ENCODE measurements around the gene HYAL1.
A peak's percentile ranks its signal among the peaks of the same experiment; 100 is the strongest.

The HYAL1 gene

GRCh38 chr3:50322115-50322385 is 18.7 kb upstream of the HYAL1 start:
- TF ChIP-seq CTCF (IDR thresholded peaks at IDR 0.05; ENCODE audit: insufficient read depth, missing control alignments), result no peak
- no peak for DNase-seq (ENCODE audit: insufficient read length, low spot score)
- FAIRE-seq, result no peak

GRCh38 chr3:50321336-50322114 is 18.2 kb upstream of the HYAL1 start:
- FAIRE-seq (no peak), DNase-seq (ENCODE audit: insufficient read length, low spot score) (peak; percentile 92)
- peak; percentile 49 for TF ChIP-seq CTCF (IDR thresholded peaks at IDR 0.05; ENCODE audit: insufficient read depth, missing control alignments)

- DNase-seq (ENCODE audit: insufficient read length, low spot score), result peak; percentile 61
- FAIRE-seq, result no peak
- no peak for TF ChIP-seq CTCF (IDR thresholded peaks at IDR 0.05; ENCODE audit: insufficient read depth, missing control alignments)
These were observed 17.5 kb upstream of the HYAL1 start for GRCh38 chr3:50320853-50321335.

GRCh38 chr3:50319894-50320625 is 16.7 kb upstream of the HYAL1 start:
- TF ChIP-seq CTCF (IDR thresholded peaks at IDR 0.05; ENCODE audit: insufficient read depth, missing control alignments), result no peak
- FAIRE-seq (no peak), DNase-seq (ENCODE audit: insufficient read length, low spot score) (no peak)

- no peak for FAIRE-seq
- no peak for DNase-seq (ENCODE audit: insufficient read length, low spot score)
- TF ChIP-seq CTCF (IDR thresholded peaks at IDR 0.05; ENCODE audit: insufficient read depth, missing control alignments), result no peak
These were observed 16.0 kb upstream of the HYAL1 start for GRCh38 chr3:50319181-50319893.

GRCh38 chr3:50318615-50319014 is 15.2 kb upstream of the HYAL1 start:
- DNase-seq (ENCODE audit: insufficient read length, low spot score) (no peak), FAIRE-seq (no peak)
- TF ChIP-seq CTCF (IDR thresholded peaks at IDR 0.05; ENCODE audit: insufficient read depth, missing control alignments), result no peak

Data from D721Med (cell line).